ENCODE measurements around the gene SDF2.

DNA sequence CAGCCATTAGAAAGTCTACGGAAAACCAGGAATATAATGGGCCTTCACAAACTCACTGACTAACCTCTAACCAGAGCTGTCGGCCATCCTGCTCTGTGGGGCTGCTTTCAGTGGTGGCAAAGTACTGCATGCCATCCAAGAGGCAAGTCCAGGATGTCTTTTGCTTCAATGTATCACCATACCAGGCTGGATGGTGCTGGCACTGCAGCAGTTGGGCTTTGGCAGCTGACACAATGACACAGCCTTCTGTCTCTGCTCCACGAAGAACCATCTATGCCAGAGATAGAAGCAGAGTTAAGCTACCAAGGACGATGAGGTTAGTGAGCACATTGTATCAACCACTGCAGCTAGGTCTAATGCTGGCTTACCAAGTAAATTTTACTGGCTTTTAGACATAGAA, 38.0 kb downstream of the SDF2 start:
- TF ChIP-seq CTCF (conservative IDR thresholded peaks at IDR 0.05; ENCODE audit: low read length) (no peak), EZH2phosphoT487 (IDR thresholded peaks at IDR 0.05; ENCODE audit: borderline replicate concordance) (no peak)

Measured in Loucy (cell line).